Measurements from ENCODE around the gene INO80D.
"Not testable (repeated sequence)": the region's sequence is repeated elsewhere in the genome, so short reads cannot be mapped to it uniquely, and the experiment has no call there.

The INO80D gene

DNA sequence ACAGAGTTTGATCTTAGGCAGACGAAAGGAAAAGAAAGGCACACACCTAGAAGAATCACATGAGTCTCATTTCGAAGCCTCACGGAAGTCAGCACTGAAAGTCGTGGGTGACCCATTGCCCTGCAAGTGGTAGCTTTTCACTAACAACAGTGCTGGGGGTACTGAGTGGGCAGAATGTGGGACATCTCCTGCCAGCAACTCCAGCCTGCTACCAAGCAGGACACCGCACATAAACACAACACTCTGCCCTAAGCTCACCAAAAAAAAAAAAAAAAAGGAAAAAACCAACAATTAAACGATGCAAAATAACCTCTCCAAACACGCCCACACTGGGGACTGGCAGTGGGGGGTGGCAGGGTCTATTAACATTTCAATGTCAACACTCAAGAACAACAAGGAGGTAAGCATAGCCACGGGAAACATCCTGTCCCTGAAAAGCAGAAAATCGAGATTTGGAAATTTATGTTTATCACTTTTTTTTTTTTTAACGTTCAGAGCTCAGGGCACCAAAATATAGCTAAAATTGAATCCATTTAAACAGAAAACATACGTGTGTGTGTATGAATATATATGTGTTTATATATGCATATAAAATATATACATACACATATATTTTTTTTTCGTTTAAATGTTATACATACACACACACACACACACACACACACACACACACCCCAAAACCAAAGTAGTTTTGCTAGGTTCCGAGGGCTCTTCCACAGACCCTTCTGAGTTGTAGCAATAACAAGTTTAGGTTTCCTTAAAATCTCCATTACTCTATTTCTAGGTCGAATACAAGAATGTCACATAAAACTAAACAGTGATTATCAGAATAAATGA lies 2.2 kb downstream of the INO80D start:
- DNase-seq (ENCODE audit: low spot score): no peak

- no peak for DNase-seq (ENCODE audit: low spot score)
Observed at GRCh38 chr2:206082298-206082843, 3.6 kb downstream of the INO80D start.

DNA sequence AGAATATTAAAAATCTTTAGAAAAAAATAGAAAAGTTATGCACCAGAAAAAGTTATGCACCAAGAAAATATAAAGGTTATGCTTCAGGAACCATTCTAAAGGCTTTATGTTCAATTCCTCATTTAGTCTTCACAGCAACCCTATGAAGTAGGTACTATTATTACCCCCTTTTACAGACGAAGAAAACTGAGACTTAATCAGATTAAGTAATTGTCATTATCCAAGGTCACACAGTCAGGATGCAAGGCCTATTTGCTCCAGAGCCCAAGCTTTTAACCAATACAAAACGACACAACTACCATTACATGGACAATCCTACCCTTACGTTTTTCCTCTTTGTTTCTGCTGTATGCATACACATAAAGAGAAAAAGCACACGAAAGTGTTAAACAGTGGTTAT lies 5.0 kb downstream of the INO80D start:
- DNase-seq (ENCODE audit: low spot score): no peak

GRCh38 chr2:206079699-206080465 lies 6.1 kb downstream of the INO80D start:
- DNase-seq (ENCODE audit: low spot score): no peak

DNA sequence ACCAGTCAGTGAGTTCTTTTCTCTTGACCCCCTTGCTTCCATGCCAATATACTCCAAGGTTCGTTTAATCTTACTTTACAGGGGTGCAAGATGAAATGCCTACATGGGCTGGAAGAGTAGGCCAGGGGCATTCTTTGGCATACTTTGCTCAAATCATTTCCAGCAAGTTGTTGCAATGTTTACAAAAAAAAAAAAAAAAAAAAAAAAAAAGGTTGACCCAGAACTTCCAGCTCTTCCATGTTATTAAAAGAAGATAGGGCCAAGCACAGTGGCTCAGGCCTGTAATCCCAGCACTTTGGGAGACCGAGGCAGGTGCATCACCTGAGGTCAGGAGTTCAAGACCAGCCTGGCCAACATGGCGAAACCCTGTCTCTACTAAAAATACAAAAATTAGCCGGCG lies 8.1 kb downstream of the INO80D start:
- DNase-seq (ENCODE audit: low spot score): not testable (repeated sequence)

- no peak for DNase-seq (ENCODE audit: low spot score)
Observed at GRCh38 chr2:206075113-206075512, 10.9 kb downstream of the INO80D start.

DNA sequence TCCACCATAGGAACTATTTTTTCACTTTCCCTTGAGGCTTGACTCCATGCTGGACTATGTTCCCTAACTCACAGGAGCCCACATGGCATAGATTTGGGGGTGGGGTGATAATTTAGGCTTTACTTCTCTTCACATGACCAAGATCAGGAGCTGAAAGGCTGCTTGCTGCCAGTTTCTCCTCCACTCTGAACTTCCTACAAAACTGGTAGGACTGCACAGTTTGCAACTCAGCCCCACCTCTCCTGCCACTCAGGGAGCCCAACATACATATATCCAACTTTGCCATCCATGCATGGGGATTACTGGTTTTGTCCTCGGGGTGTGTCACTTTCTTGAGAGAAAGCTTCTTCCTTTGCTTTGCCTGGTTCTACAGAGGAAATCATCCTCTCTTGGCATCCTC lies 14.2 kb downstream of the INO80D start:
- DNase-seq (ENCODE audit: low spot score): no peak

DNA sequence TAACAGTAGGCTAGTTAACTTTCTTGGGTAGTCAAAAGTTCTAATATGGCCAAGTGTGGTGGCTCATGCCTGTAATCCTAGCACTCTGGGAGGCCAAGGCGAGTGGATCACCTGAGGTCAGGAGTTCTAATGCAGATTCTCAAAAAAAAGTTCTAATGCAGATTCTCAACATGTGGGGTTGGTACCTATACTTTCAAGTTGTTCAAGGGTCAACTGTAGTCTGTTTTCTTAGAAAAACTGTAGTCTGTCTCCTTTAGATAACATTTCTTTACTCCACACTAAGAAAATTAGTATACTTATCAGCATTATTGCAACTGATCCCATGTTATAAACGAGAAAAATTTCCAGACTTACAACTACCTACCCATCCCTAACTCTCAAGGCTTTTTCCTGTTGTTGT lies 16.6 kb downstream of the INO80D start:
- DNase-seq (ENCODE audit: low spot score): no peak

DNA sequence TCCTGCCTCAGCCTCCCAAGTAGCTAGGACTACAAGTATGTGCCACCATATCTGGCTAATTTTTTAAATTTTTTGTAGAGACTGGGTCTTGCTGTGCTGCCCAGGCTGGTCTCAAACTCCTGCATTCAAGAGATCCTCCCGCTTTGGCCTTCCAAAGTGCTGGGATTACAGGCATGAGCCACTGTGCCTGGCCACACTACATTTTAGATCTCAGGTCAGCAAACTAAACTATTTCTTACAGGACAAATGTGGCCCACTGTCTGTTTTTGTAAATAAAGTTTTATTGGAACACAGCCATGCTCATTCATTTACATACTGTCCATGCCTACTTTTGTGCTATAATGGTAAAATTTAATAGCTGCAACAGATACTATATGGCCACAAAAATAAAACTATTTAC lies 17.8 kb downstream of the INO80D start:
- DNase-seq (ENCODE audit: low spot score): no peak

GRCh38 chr2:206064077-206064476 lies 21.9 kb downstream of the INO80D start:
- DNase-seq (ENCODE audit: low spot score): no peak

DNA sequence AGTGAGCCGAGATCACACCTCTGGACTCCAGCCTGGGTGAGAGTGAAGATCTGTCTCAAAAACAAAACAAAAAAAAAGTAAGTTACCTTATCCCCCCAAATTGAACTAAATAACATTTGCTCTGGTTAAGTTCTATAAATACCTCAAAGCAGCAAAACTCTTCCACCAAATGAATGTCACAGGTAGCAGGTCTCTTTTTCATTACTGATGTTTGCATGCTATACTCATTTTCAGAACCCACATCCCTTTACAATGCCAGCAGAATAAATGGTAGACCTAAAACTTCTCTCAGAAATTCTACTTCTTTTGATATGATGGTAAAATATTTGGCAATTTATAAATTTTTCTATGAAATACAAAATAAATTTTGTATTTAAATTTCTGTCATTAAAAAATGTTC lies 22.3 kb downstream of the INO80D start:
- no peak for DNase-seq (ENCODE audit: low spot score)

DNA sequence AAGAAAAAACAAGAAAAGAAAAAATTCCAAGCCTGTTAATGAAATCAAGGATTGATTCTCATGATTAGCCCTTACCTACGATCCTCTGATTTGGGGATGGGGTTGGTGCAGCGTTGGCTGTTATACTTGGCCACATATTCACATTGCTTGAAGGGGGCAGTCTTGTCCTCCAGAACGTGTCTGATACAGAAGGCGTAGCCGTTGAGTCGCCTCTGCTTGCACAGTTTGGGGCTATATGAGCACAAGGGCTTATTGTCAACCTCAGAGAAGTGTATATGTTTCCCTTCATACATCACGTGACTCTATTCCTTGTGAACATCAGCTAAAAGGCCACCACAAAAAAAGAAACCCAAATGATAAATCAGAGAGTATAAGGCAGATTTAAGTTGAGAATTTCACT lies 23.2 kb downstream of the INO80D start:
- no peak for DNase-seq (ENCODE audit: low spot score)

DNA sequence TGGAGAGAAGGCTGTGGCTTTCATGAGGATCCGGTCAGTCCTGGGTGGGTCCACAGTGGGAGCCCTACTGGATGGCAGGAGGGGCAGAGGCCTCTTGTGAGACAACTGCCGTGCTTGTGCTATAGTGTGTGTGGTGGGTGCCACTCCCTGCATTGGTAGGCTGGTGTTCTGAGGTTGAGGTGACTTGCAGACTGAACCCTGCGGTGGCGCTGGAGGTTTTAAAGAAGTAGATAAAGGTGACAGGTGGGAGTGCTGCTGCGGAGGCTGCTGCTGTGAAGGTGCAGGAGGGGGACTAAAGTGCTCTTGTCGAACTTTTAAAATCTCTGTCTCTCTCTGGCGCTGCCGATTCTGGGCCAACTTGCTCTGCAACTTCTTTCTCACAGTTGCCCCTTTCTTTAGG lies 29.7 kb downstream of the INO80D start:
- no peak for DNase-seq (ENCODE audit: low spot score)

- DNase-seq (ENCODE audit: low spot score): no peak
Observed at GRCh38 chr2:206054952-206055351, 31.0 kb downstream of the INO80D start.

DNA sequence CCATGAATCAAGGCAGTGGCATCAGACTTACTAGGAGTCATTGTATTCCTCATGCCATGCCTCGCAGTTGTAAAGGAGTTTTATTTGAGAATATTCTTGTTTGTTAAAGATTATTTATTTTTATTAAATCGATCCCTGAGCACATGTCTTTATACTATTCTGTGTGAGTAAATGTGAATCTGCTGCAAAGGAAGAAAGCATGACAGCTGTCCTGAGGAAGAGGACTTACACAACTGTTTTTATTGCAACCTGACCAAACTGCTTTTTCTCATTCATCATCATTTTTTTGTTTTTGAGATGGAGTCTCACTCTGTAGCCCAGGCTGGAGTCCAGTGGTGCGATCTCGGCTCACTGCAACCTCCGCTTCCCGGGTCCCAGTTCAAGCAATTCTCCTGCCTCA lies 34.1 kb downstream of the INO80D start:
- DNase-seq (ENCODE audit: low spot score): no peak

DNA sequence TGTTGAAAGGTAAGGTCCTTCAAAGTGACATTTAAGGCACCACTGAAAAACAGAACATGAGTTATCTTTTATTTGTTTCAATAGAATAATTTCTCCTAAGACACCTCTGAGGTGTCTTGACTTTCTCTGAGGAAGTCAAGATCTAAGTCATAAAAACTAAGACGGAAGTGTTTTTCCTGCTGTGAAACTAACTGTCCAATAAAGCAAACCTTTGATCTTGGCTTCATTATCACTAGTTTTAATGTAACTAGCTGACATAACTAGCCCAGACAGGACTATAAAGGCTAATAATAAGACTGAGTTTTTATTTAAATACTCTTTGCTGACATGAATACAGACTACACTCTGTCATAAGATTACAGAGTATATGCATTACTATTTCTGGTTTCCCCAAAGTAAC lies 36.6 kb downstream of the INO80D start:
- DNase-seq (ENCODE audit: low spot score): no peak

- peak; percentile 27 for DNase-seq (ENCODE audit: low spot score)
Observed at GRCh38 chr2:206045251-206045650, 40.7 kb downstream of the INO80D start.

DNA sequence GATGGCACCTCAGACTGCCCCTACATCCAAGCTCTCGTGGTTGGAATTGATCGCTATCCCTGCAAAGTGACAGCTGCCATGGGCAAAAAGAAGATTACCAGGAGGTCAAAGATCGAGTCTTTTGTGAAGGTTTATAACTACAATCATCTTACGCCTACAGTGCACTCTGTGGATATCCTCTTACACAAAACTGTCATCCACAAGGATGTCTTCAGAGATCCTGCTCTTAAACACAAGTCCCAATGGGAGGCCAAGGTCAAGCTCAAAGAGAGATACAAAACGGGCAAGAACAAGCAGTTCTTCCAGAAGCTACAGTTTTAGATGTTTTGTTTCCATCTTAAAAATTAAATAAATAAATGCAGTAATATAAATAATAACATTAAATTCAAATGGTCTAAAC lies 45.4 kb downstream of the INO80D start:
- no peak for DNase-seq (ENCODE audit: low spot score)

GRCh38 chr2:206035393-206035792 lies 50.6 kb downstream of the INO80D start:
- not testable (repeated sequence) for DNase-seq (ENCODE audit: low spot score)

DNA sequence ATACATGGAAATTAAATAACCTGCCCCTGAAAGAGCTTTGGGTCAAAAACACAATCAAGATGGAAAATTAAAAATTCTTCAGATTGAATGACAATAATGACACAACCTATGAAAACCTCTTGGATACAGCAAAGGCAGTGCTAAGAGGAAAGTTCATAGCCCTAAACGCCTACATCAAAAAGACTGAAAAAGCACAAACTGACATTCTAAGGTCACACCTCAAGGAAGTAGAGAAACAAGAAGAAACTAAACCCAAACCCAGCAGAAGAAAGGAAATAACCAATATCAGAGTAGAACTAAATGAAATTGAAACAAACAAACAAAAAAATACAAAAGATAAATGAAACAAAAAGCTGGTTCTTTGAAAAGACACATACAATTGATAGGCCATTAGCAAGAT lies 52.5 kb downstream of the INO80D start:
- not testable (repeated sequence) for DNase-seq (ENCODE audit: low spot score)

- DNase-seq (ENCODE audit: low spot score): no peak
Observed at GRCh38 chr2:206031950-206032567, 53.9 kb downstream of the INO80D start.

- DNase-seq (ENCODE audit: low spot score): peak; percentile 13
Observed at GRCh38 chr2:206031162-206031784, 54.7 kb downstream of the INO80D start.
